Gastroesophageal sphincter (tissue), 4 donors: ENCODE results near the gene HERPUD1. TPM values are rescaled to one million over a fixed set of nuclear protein-coding genes. Genes with fewer than 3 reads are reported as not detected.

Experiments
- ATAC-seq: fragments of 150-250 bp; one replicate; pipeline ENCODE4 v1.9.1; 2016; ENCODE audit warnings: mild to moderate bottlenecking, moderate library complexity
- H3K27ac ChIP-seq, 4 donors: fragments of 200-600 bp; sonication (generic) in 3 of 4; 1 replicate in 3 of 4; 2 replicates in 1 of 4; pipeline ENCODE4 v1.5.1; 2016 to 2019
- H3K27me3 ChIP-seq: fragments of 200-600 bp; sonication (generic); one replicate; pipeline ENCODE4 v1.5.1; 2019
- H3K36me3 ChIP-seq, 2 donors: fragments of 200-600 bp; sonication (generic); one replicate each; pipeline ENCODE4 v1.5.1; 2019; ENCODE audit warnings: control low read depth in 1 of 2
- H3K4me1 ChIP-seq, 3 donors: fragments of 200-600 bp; sonication (generic); 1 replicate in 2 of 3; 2 replicates in 1 of 3; pipeline ENCODE4 v1.5.1; 2016 to 2019; ENCODE audit warnings: control low read depth in 2 of 3
- H3K4me3 ChIP-seq, 2 donors: fragments of 200-600 bp; sonication (generic); one replicate each; pipeline ENCODE4 v1.5.1; 2019; ENCODE audit warnings: mild to moderate bottlenecking in 1 of 2, moderate library complexity in 1 of 2
- H3K9me3 ChIP-seq, 3 donors: fragments of 200-600 bp; sonication (generic); one replicate each; pipeline ENCODE4 v1.5.1; 2017 to 2019; ENCODE audit warnings: control low read depth in 2 of 3
- EP300 ChIP-seq: sonication (generic); formaldehyde crosslinking; IDR thresholded peaks from one replicate; pipeline ENCODE4 v1.6.1; 2017; ENCODE audit warnings: antibody characterized with exemption, mild to moderate bottlenecking
- POLR2A ChIP-seq, 2 donors: fragments of 450-650 bp; IDR thresholded peaks; one replicate each; pipeline ENCODE4 v1.6.1; 2017; ENCODE audit warnings: antibody characterized with exemption in 2 of 2, mild to moderate bottlenecking in 2 of 2, moderate library complexity in 1 of 2
- POLR2AphosphoS5 ChIP-seq: sonication (generic); formaldehyde crosslinking; IDR thresholded peaks from one replicate; pipeline ENCODE4 v1.6.1; 2017; ENCODE audit warnings: antibody characterized with exemption
- WGBS, 2 donors: methylation state at CpG; one replicate each; pipeline ENCODE4 v1.1.5; 2018; ENCODE audit warnings: low coverage in 1 of 2; 5-methylcytosine and 5-hydroxymethylcytosine counted together
- total RNA-seq, 4 donors: library from RNA; depleted of rRNA; stranded (reverse); fragments of >200 nt; gene quantifications; one replicate each; pipeline ENCODE4 v1.1.0, GENCODE V29; 2016
- TF ChIP-seq, protein P1 (sequence below), 4 experiments: fragments of 200-600 bp in 2 of 4; fragments of 450-650 bp in 2 of 4; sonication (generic) in 1 of 4; IDR thresholded peaks; one replicate each; pipeline ENCODE4 v1.5.1; 2017 to 2019; ENCODE audit warnings: antibody characterized with exemption in 4 of 4, mild to moderate bottlenecking in 2 of 4, moderate library complexity in 2 of 4

The HERPUD1 gene
- total RNA-seq, 4 donors from 2014 or later: 41.2 to 87.5 (median 79.1) TPM

DNA sequence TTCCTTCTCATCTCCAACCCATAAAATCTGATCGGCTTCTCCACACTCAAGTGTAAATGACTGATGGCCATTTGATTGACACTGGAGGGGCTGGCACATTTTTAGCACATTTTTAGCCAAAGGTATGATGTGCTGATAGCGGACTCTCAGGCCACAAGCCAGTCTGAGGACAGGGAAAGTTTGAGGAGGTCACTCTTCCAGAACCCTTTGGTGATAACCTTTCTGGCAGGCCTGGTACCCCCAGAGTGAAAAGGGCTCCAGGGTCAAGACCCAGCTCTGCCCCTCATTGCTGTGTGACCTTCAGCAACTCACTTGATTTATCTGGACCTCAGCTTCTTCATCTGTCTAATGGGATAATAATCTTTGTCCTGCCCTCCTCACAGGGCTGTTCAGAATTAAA lies 55.8 kb downstream of the HERPUD1 start:
- Histone ChIP-seq H3K4me3 (no peak overlapping the region), H3K9me3 (no peaks in the 10 kb centered on the region), H3K27me3 (no peaks in the 10 kb centered on the region), H3K36me3 (no peaks in the 10 kb centered on the region), H3K4me1 (peaks cover 0 to 75% (median 20%) of the 10 kb centered on the region in 3 donors), H3K27ac (peak overlapping the region in 3 of 4 donors; percentile 81 to 87 (median 82))
- WGBS, 2 donors: 95% methylated on average over 2 of the region's 2 CpGs; no CpG with 5 or more reads in 1 of the 2 donors
- TF ChIP-seq, protein P1, sequence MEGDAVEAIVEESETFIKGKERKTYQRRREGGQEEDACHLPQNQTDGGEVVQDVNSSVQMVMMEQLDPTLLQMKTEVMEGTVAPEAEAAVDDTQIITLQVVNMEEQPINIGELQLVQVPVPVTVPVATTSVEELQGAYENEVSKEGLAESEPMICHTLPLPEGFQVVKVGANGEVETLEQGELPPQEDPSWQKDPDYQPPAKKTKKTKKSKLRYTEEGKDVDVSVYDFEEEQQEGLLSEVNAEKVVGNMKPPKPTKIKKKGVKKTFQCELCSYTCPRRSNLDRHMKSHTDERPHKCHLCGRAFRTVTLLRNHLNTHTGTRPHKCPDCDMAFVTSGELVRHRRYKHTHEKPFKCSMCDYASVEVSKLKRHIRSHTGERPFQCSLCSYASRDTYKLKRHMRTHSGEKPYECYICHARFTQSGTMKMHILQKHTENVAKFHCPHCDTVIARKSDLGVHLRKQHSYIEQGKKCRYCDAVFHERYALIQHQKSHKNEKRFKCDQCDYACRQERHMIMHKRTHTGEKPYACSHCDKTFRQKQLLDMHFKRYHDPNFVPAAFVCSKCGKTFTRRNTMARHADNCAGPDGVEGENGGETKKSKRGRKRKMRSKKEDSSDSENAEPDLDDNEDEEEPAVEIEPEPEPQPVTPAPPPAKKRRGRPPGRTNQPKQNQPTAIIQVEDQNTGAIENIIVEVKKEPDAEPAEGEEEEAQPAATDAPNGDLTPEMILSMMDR (IDR thresholded peaks at IDR 0.05): no peak
- TF ChIP-seq EP300 (no peak), POLR2AphosphoS5 (no peak), POLR2A (IDR thresholded peaks at IDR 0.05) (no peak)
- ATAC-seq: no peak

DNA sequence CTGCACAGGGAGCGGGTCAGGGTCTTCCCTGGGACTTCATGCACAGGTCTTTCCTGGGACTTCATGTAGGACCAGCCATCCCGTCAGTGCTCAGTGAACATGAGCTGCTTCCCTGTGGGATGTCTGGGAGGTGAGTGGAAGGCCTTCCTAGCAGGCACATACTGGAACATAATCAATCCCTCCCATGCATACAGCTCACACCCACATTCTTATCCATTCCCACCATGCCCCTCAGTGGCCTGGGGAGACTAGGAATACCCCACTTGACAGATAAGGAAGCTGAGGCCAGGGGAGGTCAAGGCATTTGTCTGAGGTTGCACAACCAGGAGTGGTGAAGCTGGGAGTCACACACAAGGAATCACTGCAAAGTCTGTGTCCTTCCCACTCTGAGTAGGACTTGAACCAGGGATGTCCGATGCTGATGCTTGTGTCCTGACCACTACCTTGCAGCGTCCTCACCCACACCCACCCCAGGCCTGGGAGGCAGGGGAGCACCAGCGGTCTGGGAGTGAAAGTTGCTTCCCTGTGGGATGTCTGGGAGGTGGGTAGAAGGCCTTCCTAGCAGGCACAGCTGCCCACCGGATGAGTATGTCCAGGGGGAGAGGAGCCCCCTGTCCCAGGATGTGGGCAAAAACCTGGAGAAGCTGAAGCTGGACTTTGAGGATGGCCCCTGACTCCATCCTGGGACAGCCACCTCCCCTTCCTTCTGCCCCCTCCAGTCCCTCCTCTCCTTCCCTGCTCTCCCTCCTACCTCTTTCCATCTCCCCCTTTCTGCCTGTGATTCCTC lies 56.4 kb downstream of the HERPUD1 start:
- Histone ChIP-seq H3K36me3 (no peaks in the 10 kb centered on the region), H3K27ac (peak overlapping the region; percentile 52 to 87 (median 82)), H3K27me3 (no peaks in the 10 kb centered on the region), H3K4me3 (peak overlapping the region; percentile 45 to 74), H3K9me3 (no peaks in the 10 kb centered on the region), H3K4me1 (peaks cover 0 to 75% (median 20%) of the 10 kb centered on the region in 3 donors)
- no peak for ATAC-seq
- WGBS, 2 donors: 40 to 80% methylated on average over 1 to 3 of the region's 6 CpGs
- TF ChIP-seq, protein P1 (IDR thresholded peaks at IDR 0.05): no peak
- TF ChIP-seq POLR2AphosphoS5 (no peak), EP300 (no peak), POLR2A (IDR thresholded peaks at IDR 0.05) (no peak)

DNA sequence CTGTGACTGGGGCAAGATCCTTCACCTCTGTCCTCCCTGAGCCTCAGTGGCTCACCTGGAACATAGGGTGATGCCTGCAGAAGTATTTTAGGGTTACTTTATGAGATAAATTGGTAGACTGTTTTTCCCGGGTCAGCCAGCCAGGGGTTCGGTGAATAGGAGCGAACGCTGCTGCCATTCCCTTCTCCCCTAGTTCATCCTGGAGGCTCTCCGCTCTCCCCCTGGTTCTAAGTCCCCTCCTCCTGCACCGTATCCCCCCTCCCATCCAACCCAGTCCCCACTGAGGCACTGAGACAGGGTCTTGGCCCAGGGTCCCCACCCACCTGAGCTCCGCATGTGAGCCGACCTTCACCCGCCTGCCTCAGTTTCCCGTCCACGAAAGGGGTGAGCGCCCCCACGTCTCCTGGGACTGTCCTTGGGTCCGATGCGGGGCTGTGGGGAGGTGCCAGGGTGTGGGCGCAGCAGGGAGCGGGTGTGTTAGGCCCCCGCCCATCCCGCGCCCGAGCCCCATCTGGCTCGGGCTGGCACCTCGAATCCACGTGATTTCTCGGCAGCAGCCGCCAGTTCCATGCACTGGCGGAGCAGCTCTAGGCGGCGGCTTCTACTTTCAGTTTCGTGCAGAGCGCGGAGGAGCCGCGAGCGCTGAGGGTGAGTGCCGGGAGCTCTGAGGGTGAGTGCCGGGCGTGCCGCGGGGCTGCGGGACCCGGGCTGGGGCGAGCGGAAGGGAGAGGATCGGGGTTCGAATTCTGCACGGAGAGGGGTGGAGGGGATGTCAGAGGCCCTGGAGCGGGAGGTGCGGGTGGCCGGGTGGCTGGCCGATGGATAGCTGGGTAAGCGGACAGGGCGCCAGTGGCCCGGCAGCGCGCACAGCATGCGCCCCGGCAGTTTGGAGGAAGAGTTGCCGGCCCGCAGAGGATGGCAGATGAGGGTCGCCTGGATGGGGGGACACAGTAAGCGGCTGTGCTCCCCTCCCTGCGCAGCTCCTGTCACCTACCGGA lies 57.3 kb downstream of the HERPUD1 start, which contains the start of gene NLRC5:
Gene NLRC5, plus strand, starts transcription at position 610 of the 998 bp plus-strand sequence. CDS start 31,156 bp downstream, outside the sequence.
- WGBS, 2 donors: 0 to 5% methylated on average over 4 to 11 of the region's 64 CpGs
- Histone ChIP-seq H3K4me3 (peak within 1 kb of the TSS; percentile 45 to 74), H3K27ac (peak within 1 kb of the TSS; percentile 52 to 87 (median 82)), H3K4me1 (peaks cover 0 to 79% (median 20%) of the 10 kb centered on the region in 3 donors), H3K9me3 (no peaks in the 10 kb centered on the region), H3K27me3 (no peaks in the 10 kb centered on the region), H3K36me3 (no peaks in the 10 kb centered on the region)
- TF ChIP-seq EP300 (no peak), POLR2AphosphoS5 (peak; percentile 82), POLR2A (IDR thresholded peaks at IDR 0.05) (peak; percentile 52 to 68)
- TF ChIP-seq, protein P1 (IDR thresholded peaks at IDR 0.05): peak in 1 of 4 experiments; percentile 7
- peak; percentile 92 for ATAC-seq

DNA sequence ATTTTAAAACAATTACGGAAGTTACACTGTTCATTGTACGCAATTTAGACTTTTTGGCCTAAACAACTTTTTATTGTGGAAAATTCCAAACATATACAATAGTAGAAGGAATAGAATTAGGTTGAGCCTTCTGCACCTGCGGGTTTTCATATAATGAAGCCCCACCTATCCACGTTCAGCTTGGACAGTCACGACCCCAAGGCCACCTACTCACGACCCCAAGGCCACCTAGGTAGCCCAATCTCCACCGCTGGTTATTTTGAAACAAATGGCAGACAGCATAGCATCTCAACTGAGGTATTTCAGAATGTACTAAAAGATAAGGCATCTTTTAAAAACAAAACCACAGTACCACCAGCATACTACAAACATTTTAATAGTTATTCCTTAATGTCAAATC lies 58.0 kb downstream of the HERPUD1 start:
- WGBS, 2 donors: 24 to 26% methylated on average over 7 of the region's 7 CpGs
- Histone ChIP-seq H3K27ac (peak overlapping the region in 3 of 4 donors; percentile 81 to 87 (median 82)), H3K27me3 (no peaks in the 10 kb centered on the region)

More for the DNA sequence above, 58.0 kb downstream of the HERPUD1 start:
- peaks cover 0 to 82% (median 20%) of the 10 kb centered on the region in 3 donors for H3K4me1 ChIP-seq
- H3K9me3 ChIP-seq: no peaks in the 10 kb centered on the region
- TF ChIP-seq, protein P1 (IDR thresholded peaks at IDR 0.05): no peak
- TF ChIP-seq EP300 (no peak), POLR2A (IDR thresholded peaks at IDR 0.05) (no peak), POLR2AphosphoS5 (no peak)
- ATAC-seq: no peak
- peak overlapping the region; percentile 45 to 74 for H3K4me3 ChIP-seq
- H3K36me3 ChIP-seq: no peaks in the 10 kb centered on the region
